Measurements from ENCODE around the gene INTS4.
A peak's percentile ranks its signal among the peaks of the same experiment; 100 is the strongest.

The INTS4 gene

GRCh38 chr11:78011301-78011700, 16.8 kb upstream of the INTS4 start:
- TF ChIP-seq, protein P1, sequence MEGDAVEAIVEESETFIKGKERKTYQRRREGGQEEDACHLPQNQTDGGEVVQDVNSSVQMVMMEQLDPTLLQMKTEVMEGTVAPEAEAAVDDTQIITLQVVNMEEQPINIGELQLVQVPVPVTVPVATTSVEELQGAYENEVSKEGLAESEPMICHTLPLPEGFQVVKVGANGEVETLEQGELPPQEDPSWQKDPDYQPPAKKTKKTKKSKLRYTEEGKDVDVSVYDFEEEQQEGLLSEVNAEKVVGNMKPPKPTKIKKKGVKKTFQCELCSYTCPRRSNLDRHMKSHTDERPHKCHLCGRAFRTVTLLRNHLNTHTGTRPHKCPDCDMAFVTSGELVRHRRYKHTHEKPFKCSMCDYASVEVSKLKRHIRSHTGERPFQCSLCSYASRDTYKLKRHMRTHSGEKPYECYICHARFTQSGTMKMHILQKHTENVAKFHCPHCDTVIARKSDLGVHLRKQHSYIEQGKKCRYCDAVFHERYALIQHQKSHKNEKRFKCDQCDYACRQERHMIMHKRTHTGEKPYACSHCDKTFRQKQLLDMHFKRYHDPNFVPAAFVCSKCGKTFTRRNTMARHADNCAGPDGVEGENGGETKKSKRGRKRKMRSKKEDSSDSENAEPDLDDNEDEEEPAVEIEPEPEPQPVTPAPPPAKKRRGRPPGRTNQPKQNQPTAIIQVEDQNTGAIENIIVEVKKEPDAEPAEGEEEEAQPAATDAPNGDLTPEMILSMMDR (IDR thresholded peaks at IDR 0.05; ENCODE audit: extremely low read depth, insufficient read depth, missing control alignments), result no peak
- in situ Hi-C loops (cut with MboI; ENCODE audit: low pct_unique_long_range_greater_than_20kb, low sequenced_read_pairs, unreplicated experiment), result no loop called here
- no peak for DNase-seq (ENCODE audit: low spot score)

GRCh38 chr11:78010755-78011154, 16.3 kb upstream of the INTS4 start:
- TF ChIP-seq, protein P1 (IDR thresholded peaks at IDR 0.05; ENCODE audit: extremely low read depth, insufficient read depth, missing control alignments), result no peak
- no peak for DNase-seq (ENCODE audit: low spot score)
- in situ Hi-C loops (cut with MboI; ENCODE audit: low pct_unique_long_range_greater_than_20kb, low sequenced_read_pairs, unreplicated experiment), result no loop called here

DNA sequence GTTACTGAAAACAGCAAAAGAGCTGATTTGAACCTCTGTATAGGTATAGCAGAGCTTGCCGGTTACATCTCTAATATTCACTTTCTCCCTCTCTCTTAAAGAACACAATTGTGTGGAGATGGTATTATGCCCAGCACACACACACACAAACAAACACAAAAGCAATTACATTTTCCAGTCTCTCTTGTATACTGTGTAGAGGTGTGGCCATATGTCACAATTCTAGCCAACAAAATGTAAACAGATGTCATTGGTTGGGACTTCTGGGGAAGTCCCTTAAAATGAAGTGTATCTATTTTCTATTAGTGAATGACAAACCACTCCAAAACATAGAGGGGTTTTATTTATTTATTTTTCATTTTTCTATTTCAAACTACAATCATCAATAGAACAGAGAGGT, 15.8 kb upstream of the INTS4 start:
- no peak for DNase-seq (ENCODE audit: low spot score)
- TF ChIP-seq, protein P1 (IDR thresholded peaks at IDR 0.05; ENCODE audit: extremely low read depth, insufficient read depth, missing control alignments), result no peak
- in situ Hi-C loops (cut with MboI; ENCODE audit: low pct_unique_long_range_greater_than_20kb, low sequenced_read_pairs, unreplicated experiment), result no loop called here

GRCh38 chr11:78009062-78009461, 14.6 kb upstream of the INTS4 start:
- DNase-seq (ENCODE audit: low spot score), result no peak
- TF ChIP-seq, protein P1 (IDR thresholded peaks at IDR 0.05; ENCODE audit: extremely low read depth, insufficient read depth, missing control alignments), result no peak

DNA sequence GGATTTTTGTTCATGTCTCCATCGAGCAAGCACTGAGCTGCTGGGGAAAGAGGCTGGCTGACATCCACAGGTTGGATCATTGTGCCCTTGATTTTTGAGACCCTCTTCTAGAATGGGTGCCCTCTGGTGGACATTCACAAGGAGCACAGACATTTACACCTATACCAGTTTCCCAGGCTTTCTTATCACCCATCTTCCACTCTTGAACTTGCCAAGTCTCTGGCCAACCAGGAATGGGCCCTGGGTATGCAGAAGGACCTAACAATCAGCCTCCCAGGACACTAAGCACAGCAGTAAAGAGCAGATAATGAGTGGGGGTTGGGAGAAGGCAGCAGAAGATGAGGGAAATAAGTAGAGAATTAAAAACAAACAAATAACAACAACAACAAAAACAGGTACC, 5.7 kb upstream of the INTS4 start:
- in situ Hi-C loops (cut with MboI; ENCODE audit: low pct_unique_long_range_greater_than_20kb, low sequenced_read_pairs, unreplicated experiment), result no loop called here
- peak; percentile 55 for DNase-seq (ENCODE audit: low spot score)
- TF ChIP-seq, protein P1 (IDR thresholded peaks at IDR 0.05; ENCODE audit: extremely low read depth, insufficient read depth, missing control alignments), result peak; percentile 76

More at GRCh38 chr11:78009062-78009461, 14.6 kb upstream of the INTS4 start:
- in situ Hi-C loops (cut with MboI; ENCODE audit: low pct_unique_long_range_greater_than_20kb, low sequenced_read_pairs, unreplicated experiment), result no loop called here

DNA sequence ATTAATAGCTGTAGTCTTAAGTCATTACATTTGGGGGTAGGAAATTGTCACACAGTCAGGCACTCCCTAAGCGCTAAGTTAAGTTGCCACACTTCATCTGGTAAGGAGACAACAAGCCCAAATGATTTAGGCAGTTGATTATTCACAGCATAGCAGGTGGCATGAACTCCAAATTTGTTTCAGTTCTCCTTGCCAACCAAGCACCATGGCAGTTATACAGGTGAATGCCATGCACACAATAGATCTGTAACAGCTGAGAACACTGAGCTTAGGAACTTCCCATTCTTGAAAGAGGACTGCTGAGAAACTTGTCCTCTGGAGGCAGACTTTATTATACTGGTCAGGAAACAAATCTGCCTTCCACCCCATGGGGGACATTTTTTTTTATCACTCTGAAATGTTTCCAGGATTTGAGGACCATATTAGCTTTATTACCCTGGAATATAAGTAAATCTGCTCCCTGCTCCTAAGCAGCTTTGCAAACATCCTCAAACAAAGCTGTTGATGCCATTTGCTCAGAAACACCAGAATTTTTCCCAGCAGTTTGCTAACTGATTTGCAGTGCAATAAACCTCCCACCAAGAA, 5.1 kb upstream of the INTS4 start:
- in situ Hi-C loops (cut with MboI; ENCODE audit: low pct_unique_long_range_greater_than_20kb, low sequenced_read_pairs, unreplicated experiment), result no loop called here

More for the DNA sequence above, 5.1 kb upstream of the INTS4 start:
- TF ChIP-seq, protein P1 (IDR thresholded peaks at IDR 0.05; ENCODE audit: extremely low read depth, insufficient read depth, missing control alignments), result no peak
- DNase-seq (ENCODE audit: low spot score), result no peak

All from GM13977 (cell line).